Ureter (tissue), 1 donor: ENCODE measurements around the gene TRPM3. TPM values are rescaled to one million over a fixed set of nuclear protein-coding genes. Genes with fewer than 3 reads are reported as not detected.

Experiments
- DNase-seq: peaks from one replicate; pipeline ENCODE4 v3.0.0-alpha.2; 2020; ENCODE audit warnings: low spot score
- total RNA-seq: library from RNA; stranded (reverse); gene quantifications from one replicate; pipeline ENCODE4 v1.2.4, GENCODE V29; 2023
- donor health status: DM: yes; HTN: yes; CAD: no.

Gene TRPM3
- total RNA-seq, 1 donor from 2014 or later, result 1.3 TPM

GRCh38 chr9:70893580-70894122 lies 227.8 kb downstream of the TRPM3 start:
- no peak for DNase-seq

GRCh38 chr9:70888471-70888870 lies 232.9 kb downstream of the TRPM3 start:
- DNase-seq, result no peak

DNA sequence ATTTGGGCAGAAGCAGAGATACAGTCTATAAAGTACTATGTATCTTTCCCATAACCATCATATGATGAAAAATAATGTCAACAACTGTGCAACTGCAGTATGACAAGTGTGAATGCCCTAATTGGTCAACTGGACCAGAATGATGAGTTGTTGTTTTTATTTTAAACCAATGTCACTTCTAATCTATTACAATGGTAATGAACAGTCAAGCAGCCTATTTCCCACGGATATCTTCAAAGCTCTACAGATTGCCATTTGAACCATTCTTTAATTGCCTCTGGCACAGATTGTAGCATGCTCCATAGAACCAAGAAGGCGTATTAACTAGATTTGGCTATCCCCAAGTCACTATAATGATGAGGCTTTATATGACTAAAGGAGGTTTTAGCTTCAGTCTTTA lies 233.6 kb downstream of the TRPM3 start:
- no peak for DNase-seq

DNA sequence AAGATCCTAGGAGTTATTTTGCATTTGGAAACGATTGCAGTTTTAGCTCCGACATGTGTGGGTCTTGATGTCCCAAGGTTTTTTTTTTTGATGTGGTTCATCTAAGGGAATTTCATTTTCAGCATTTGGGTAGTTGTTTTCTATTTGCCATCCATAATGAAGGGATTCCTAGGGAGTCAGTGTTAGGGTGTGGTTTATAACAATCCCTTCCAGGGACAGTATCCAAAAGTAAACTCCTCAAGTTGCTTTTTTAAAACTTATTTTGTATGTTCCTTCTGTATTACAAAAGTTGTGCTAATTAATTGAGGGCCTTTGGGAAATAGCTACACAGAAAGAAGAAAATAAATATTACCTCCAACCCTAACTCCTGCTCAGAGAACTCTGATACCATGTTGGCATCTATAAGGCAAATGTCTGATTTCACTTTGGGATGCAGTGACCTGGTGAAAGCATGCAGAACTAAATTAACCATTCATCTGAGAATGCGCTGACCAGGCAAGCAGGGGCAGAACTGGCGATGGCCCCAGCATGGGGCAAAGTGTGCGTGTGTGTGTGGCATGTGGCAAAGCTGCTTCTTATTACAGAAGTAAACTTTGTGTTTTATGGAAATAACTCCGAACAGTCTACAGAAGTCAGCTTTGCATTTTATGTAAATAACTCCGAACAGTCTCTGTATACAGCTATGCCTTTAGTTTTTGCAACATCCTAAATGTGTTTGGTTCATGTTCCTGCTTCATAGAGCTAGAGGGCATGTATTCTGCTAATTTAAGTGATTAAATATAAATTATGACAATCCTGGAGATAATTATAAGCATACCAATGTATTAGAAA lies 237.2 kb downstream of the TRPM3 start:
- DNase-seq, result no peak

GRCh38 chr9:70883056-70883455 lies 238.4 kb downstream of the TRPM3 start:
- no peak for DNase-seq

- DNase-seq, result no peak
Measured at GRCh38 chr9:70881333-70881732, 240.1 kb downstream of the TRPM3 start.

DNA sequence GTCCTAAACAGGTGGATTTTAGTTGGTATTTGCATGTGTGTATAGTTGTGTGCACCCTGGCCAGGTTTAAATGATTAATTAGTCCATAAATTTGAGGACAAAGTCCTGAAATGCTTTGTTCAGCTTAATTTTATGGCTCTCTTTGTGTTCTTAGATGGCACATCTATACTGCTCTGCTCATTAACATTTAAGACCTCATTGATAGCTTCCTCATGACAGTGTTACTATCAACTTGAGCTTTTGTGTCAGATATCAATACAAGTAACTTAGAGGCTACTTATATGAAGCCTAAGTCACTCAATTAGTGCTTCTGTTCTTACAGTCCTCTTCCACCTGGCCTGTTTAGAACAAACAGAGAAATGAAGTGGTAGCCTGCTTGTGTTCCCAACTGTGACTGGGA lies 240.9 kb downstream of the TRPM3 start:
- DNase-seq, result no peak

- no peak for DNase-seq
Measured at GRCh38 chr9:70878576-70878975, 242.8 kb downstream of the TRPM3 start.

DNA sequence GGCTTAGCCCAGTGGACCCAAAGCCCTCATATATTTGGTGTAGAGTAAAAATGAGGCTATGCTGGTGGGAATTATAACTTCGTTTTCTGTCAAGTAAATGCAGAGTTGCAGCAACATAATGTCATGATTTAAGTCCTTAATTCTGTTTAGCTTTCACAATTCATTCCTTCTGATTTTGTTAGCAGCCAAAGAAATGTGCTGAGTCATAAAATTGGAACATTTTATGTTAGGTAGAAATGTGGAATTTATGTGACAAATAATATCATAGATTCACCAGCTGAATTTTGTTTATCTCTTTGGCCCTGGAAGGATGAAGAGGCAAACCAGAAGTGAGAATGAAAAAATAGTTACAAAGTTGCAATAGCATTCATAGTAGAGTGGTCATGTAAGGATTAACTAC lies 247.0 kb downstream of the TRPM3 start:
- no peak for DNase-seq

GRCh38 chr9:70873506-70873905 lies 247.9 kb downstream of the TRPM3 start:
- DNase-seq, result no peak

- no peak for DNase-seq
Measured at GRCh38 chr9:70868661-70869652, 252.5 kb downstream of the TRPM3 start.

- DNase-seq, result no peak
Measured at GRCh38 chr9:70868041-70868440, 253.4 kb downstream of the TRPM3 start.

- no peak for DNase-seq
Measured at GRCh38 chr9:70865471-70865870, 255.9 kb downstream of the TRPM3 start.

DNA sequence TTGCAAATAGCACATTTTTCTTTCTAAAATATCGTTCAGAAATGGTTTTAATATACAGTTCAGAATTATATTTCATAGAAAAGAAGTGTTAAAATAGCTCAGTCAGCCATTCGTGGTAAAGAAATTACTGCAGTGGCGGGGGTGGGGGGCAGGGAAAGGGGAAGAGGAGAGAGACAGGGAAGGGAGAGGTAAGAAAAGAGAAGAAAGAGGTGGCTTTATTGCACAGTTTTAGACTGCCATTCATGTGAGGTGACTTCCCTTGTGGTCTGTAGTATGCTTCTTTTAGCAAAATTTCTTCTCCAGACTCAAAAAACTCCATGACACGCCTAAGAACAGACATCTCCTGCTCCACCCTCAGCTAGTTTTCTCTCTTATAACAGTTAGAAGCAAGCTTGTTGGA lies 259.6 kb downstream of the TRPM3 start:
- DNase-seq, result no peak

DNA sequence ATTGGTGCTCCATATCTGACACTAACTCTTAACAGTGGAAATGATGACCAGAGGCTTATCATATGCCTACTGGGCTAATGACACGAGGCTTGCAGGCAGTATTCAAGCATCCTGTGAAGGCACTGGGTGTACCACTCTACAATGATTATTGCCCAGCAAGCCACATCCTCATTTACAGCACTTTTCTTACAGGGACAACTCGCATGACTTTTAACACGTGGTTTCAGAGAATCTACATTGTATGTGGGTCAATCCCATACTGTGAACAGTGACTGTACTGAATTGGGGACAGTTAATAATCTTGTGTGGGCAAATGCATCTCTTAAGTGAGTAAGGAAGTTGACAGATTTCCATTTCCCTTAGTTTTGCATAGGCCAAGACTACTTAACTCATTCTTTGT lies 260.0 kb downstream of the TRPM3 start:
- DNase-seq, result no peak

GRCh38 chr9:70859694-70860093 lies 261.7 kb downstream of the TRPM3 start:
- no peak for DNase-seq

DNA sequence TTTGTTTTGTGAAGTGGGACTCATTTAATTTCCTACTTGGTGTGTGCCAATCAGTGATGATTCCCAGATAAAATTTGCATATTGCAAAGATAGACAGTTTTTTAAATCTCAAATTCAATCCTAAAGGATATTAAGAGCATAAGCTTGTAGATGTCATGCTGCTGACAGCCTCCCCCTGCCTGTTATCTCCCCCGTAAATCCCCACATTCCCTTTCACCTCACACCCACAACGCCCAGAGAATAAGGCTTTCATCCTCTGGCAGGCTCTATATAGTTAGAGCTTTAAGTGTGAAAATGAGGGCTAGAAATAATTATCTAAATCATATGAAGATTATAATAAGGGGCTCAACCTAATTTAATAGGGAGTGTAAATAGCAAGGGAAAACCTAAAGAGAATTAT lies 265.0 kb downstream of the TRPM3 start:
- DNase-seq, result no peak

- no peak for DNase-seq
Measured at GRCh38 chr9:70852711-70853240, 268.6 kb downstream of the TRPM3 start.

GRCh38 chr9:70840266-70840665 lies 281.2 kb downstream of the TRPM3 start:
- DNase-seq, result no peak

GRCh38 chr9:70835323-70835722 lies 286.1 kb downstream of the TRPM3 start:
- DNase-seq, result no peak

- DNase-seq, result no peak
Measured at GRCh38 chr9:70832492-70832891, 288.9 kb downstream of the TRPM3 start.

DNA sequence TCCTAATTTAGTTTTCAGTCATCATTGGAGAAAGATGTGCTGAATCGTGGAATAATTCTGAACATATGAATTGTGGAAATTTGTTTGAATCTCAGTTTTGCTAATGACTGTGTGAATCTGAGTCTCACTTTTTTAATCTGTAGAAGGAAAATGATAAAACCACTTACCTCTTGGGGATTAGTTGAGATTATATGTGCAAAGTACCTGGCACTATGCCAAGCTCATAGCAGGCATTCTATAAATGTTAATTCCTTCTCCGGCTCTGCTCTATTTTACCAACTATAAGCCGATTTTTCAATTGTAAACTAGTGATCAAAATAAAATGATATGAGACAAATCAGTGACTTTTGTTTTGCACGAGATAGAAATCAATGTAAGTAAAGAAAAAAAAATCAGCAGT lies 290.8 kb downstream of the TRPM3 start:
- DNase-seq, result no peak
